Fibroblast of lung (primary cell): ENCODE data around the gene IPO11.

ENCODE experiments used
- EZH2 ChIP-seq: IDR thresholded peaks from 2 replicates; pipeline ENCODE4 v1.5.1; 2012; ENCODE audit warnings: low read length, control low read depth, mild to moderate bottlenecking; ENCODE audit errors: missing control alignments
- TF ChIP-seq, protein P1 (sequence below), 2 donors: IDR thresholded peaks in 1 of 2; conservative IDR thresholded peaks in 1 of 2; 1 replicate in 1 of 2; 2 replicates in 1 of 2; pipeline ENCODE4 v1.5.1; 2011 to 2012; ENCODE audit warnings: low read length in 2 of 2, control low read depth in 1 of 2, inconsistent platforms in 1 of 2, low read depth in 1 of 2, mild to moderate bottlenecking in 1 of 2

DNA sequence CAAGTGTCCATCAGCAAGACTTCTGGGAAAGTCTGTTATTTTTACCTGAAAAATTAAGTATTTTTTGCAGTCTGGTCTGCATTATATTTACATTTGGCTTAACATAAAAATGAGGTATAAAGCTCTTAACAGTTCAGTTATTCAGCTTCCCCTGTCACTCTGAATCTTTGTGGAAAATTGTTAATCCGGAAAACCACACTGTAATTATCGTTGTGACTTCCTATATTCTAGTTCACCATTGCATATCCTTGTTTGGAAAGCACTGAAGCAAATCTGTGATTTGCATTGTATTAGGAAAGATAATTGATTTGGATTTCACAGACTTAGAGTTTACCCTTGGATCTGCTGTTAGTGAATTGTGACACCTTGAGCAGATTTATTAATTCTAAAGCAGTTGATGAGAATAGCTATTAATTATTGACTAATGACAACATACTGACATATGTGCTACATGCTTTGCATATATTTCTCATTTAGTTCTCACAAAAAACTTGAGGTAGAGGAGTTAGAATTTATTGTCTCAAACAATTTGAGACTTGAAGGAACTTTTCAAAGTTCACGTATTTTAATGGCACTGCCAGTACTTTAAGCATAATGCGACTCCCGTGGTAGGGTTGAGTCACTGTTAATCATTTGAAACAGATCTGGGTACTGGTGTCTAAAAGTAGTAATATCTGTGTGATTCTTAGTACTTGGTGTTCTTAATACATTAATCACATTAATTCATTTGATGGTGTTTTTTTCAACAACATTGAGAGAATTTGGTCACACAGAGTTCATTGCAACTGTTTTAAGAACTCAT is 94.3 kb downstream of the IPO11 start:
- TF ChIP-seq, protein P1, sequence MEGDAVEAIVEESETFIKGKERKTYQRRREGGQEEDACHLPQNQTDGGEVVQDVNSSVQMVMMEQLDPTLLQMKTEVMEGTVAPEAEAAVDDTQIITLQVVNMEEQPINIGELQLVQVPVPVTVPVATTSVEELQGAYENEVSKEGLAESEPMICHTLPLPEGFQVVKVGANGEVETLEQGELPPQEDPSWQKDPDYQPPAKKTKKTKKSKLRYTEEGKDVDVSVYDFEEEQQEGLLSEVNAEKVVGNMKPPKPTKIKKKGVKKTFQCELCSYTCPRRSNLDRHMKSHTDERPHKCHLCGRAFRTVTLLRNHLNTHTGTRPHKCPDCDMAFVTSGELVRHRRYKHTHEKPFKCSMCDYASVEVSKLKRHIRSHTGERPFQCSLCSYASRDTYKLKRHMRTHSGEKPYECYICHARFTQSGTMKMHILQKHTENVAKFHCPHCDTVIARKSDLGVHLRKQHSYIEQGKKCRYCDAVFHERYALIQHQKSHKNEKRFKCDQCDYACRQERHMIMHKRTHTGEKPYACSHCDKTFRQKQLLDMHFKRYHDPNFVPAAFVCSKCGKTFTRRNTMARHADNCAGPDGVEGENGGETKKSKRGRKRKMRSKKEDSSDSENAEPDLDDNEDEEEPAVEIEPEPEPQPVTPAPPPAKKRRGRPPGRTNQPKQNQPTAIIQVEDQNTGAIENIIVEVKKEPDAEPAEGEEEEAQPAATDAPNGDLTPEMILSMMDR (conservative IDR thresholded peaks at IDR 0.05 in 1 of 2, IDR thresholded peaks at IDR 0.05 in 1 of 2; ENCODE audit: low read depth in 1 of 2, low read length in 2 of 2) = no peak
- no peak for TF ChIP-seq EZH2
